GM19099 (cell line): ENCODE measurements around the gene FAM81B.

Experiments used
- POLR2A ChIP-seq: IDR thresholded peaks from 3 replicates; pipeline ENCODE4 v1.6.1; 2011; ENCODE audit warnings: low read depth; ENCODE audit not compliant: insufficient read length; ENCODE audit errors: extremely low read depth

Gene FAM81B

GRCh38 chr5:95392593-95393182 is 1.5 kb downstream of the FAM81B start:
- TF ChIP-seq POLR2A, result no peak

GRCh38 chr5:95393279-95393678 is 2.1 kb downstream of the FAM81B start:
- TF ChIP-seq POLR2A, result no peak

GRCh38 chr5:95398989-95399388 is 7.8 kb downstream of the FAM81B start:
- no peak for TF ChIP-seq POLR2A

- no peak for TF ChIP-seq POLR2A
Measured at GRCh38 chr5:95401626-95402025, 10.5 kb downstream of the FAM81B start.

GRCh38 chr5:95403996-95404395 is 12.8 kb downstream of the FAM81B start:
- no peak for TF ChIP-seq POLR2A

- no peak for TF ChIP-seq POLR2A
Measured at GRCh38 chr5:95406426-95407090, 15.4 kb downstream of the FAM81B start.

GRCh38 chr5:95410279-95410678 is 19.1 kb downstream of the FAM81B start:
- TF ChIP-seq POLR2A, result no peak

GRCh38 chr5:95411474-95411873 is 20.3 kb downstream of the FAM81B start:
- TF ChIP-seq POLR2A, result no peak

- TF ChIP-seq POLR2A, result no peak
Measured at GRCh38 chr5:95414451-95414850, 23.3 kb downstream of the FAM81B start.

- no peak for TF ChIP-seq POLR2A
Measured at GRCh38 chr5:95417971-95418370, 26.8 kb downstream of the FAM81B start.

- no peak for TF ChIP-seq POLR2A
Measured at GRCh38 chr5:95422838-95423237, 31.7 kb downstream of the FAM81B start.

GRCh38 chr5:95424016-95424415 is 32.9 kb downstream of the FAM81B start:
- no peak for TF ChIP-seq POLR2A

GRCh38 chr5:95424526-95424925 is 33.4 kb downstream of the FAM81B start:
- TF ChIP-seq POLR2A, result no peak

GRCh38 chr5:95426227-95426626 is 35.1 kb downstream of the FAM81B start:
- TF ChIP-seq POLR2A, result no peak

GRCh38 chr5:95432779-95433178 is 41.6 kb downstream of the FAM81B start:
- TF ChIP-seq POLR2A, result no peak

- TF ChIP-seq POLR2A, result no peak
Measured at GRCh38 chr5:95439801-95440493, 48.8 kb downstream of the FAM81B start.

- no peak for TF ChIP-seq POLR2A
Measured at GRCh38 chr5:95440825-95441224, 49.7 kb downstream of the FAM81B start.

GRCh38 chr5:95441636-95442035 is 50.5 kb downstream of the FAM81B start:
- TF ChIP-seq POLR2A, result no peak
